HCT116 (cell line): ENCODE results near the gene F2R. TPM values are rescaled to one million over a fixed set of nuclear protein-coding genes. Genes with fewer than 3 reads are reported as not detected.

ENCODE experiments used
- ATAC-seq: fragments of 200-7000 bp; cut with Tn5 transposase; 2 replicates; pipeline ENCODE4 v1.9.1; 2020; ENCODE audit warnings: mild to moderate bottlenecking, moderate library complexity
- BruUV-seq: library from RNA; stranded (reverse); fragments of 400-500 nt; replicated peaks from 2 replicates; lab custom pipeline; 2021; lab: Mats Ljungman, UMichigan
- CTCF ChIA-PET: fragments of 300-600 bp; sonication (Branson Sonifier 250); formaldehyde crosslinking; loops from one replicate; lab custom pipeline; 2021; ENCODE audit warnings: antibody characterized with exemption; lab: Charles Lee
- POLR2A ChIA-PET: fragments of 300-600, 350-600 bp; sonication (Branson Sonifier 250); formaldehyde crosslinking; loops from one replicate; lab custom pipeline; 2021; ENCODE audit warnings: antibody characterized with exemption; lab: Charles Lee
- RAD21 ChIA-PET, 2 experiments: fragments of 300-600 bp; sonication (Branson Sonifier 250); formaldehyde crosslinking; loops; one replicate each; lab custom pipeline; 2023; ENCODE audit warnings: low total read pairs in 2 of 2; ENCODE audit not compliant: uncharacterized antibody in 2 of 2, unreplicated experiment in 2 of 2, low non-redundant PET in 1 of 2; lab: Charles Lee
- DNase-seq: peaks from one replicate; pipeline ENCODE4 v3.0.0-alpha.2; 2010; ENCODE audit warnings: low read depth, low spot score
- H2AFZ ChIP-seq: fragments of 200-600 bp; shearing (Covaris generic), sonication (generic); 2 replicates; pipeline ENCODE4 v1.6.1; 2017; ENCODE audit warnings: low read depth, mixed run types, mixed read lengths, antibody characterized with exemption, low read length; ENCODE audit not compliant: poor library complexity, severe bottlenecking
- H3K27ac ChIP-seq: 2 replicates; pipeline ENCODE4 v1.5.1; 2012; ENCODE audit warnings: low read depth, low read length
- H3K27me3 ChIP-seq: fragments of 200-600 bp; sonication (generic); 2 replicates; pipeline ENCODE4 v1.6.1; 2016; ENCODE audit warnings: mixed run types, low read length, mixed read lengths; ENCODE audit not compliant: insufficient read depth
- H3K36me3 ChIP-seq, 2 experiments: fragments of 200-500 bp in 1 of 2; fragments of 200-600 bp in 1 of 2; sonication (Bioruptor generic) in 1 of 2; sonication (generic) in 1 of 2; 2 replicates each; pipeline versions ENCODE4 v1.5.1 to v1.6.1; 2014 to 2016; ENCODE audit warnings: low read length in 2 of 2, inconsistent platforms in 1 of 2, mixed read lengths in 1 of 2, mixed run types in 1 of 2; ENCODE audit not compliant: insufficient read depth in 2 of 2, control insufficient read depth in 1 of 2
- H3K4me1 ChIP-seq, 2 experiments: fragments of 200-600 bp in 1 of 2; sonication (generic) in 1 of 2; 2 replicates each; pipeline versions ENCODE4 v1.5.1 to v1.6.1; 2012 to 2017; ENCODE audit warnings: low read length in 2 of 2, inconsistent platforms in 1 of 2, mild to moderate bottlenecking in 1 of 2, mixed read lengths in 1 of 2, mixed run types in 1 of 2, moderate library complexity in 1 of 2; ENCODE audit not compliant: insufficient read depth in 2 of 2, control insufficient read depth in 1 of 2
- H3K4me2 ChIP-seq: fragments of 200-600 bp; sonication (generic); 2 replicates; pipeline ENCODE4 v1.6.1; 2017; ENCODE audit warnings: mixed run types, low read length, mixed read lengths
- H3K4me3 ChIP-seq, 2 experiments: fragments of 200-600 bp in 1 of 2; sonication (generic) in 1 of 2; replicated peaks in 1 of 2; 2 replicates each; pipeline ENCODE4 v1.5.1; 2011 to 2016; ENCODE audit warnings: low read length in 2 of 2, control low read depth in 1 of 2, low read depth in 1 of 2, mild to moderate bottlenecking in 1 of 2, mixed read lengths in 1 of 2, mixed run types in 1 of 2
- H3K79me2 ChIP-seq: fragments of 200-600 bp; sonication (generic); 2 replicates; pipeline ENCODE4 v1.6.1; 2017; ENCODE audit warnings: mild to moderate bottlenecking, mixed run types, low read length, moderate library complexity, mixed read lengths; ENCODE audit not compliant: insufficient read depth
- H3K9ac ChIP-seq: fragments of 200-600 bp; sonication (generic); 2 replicates; pipeline ENCODE4 v1.6.1; 2016; ENCODE audit warnings: low read length, mixed read lengths
- H3K9me2 ChIP-seq: fragments of 200-600 bp; sonication (generic), shearing (Covaris generic); 2 replicates; pipeline ENCODE4 v1.6.1; 2017; ENCODE audit warnings: mixed run types, mild to moderate bottlenecking, moderate library complexity; ENCODE audit not compliant: insufficient read depth
- H3K9me3 ChIP-seq, 2 experiments: fragments of 200-500 bp in 1 of 2; fragments of 200-600 bp in 1 of 2; sonication (Bioruptor generic) in 1 of 2; sonication (generic) in 1 of 2; 2 replicates each; pipeline ENCODE4 v1.6.1; 2014 to 2017; ENCODE audit warnings: low read length in 2 of 2, mixed read lengths in 2 of 2, inconsistent platforms in 1 of 2, low read depth in 1 of 2, mild to moderate bottlenecking in 1 of 2, mixed run types in 1 of 2, moderate library complexity in 1 of 2; ENCODE audit not compliant: control insufficient read depth in 1 of 2, insufficient read depth in 1 of 2
- H4K20me1 ChIP-seq: fragments of 200-600 bp; sonication (generic), shearing (Covaris generic); 2 replicates; pipeline ENCODE4 v1.6.1; 2017; ENCODE audit warnings: mixed run types, mild to moderate bottlenecking, moderate library complexity; ENCODE audit not compliant: insufficient read depth
- CBX3 ChIP-seq: IDR thresholded peaks from 2 replicates; pipeline ENCODE4 v1.6.1; 2012; ENCODE audit warnings: low read depth
- EGR1 ChIP-seq: IDR thresholded peaks from 2 replicates; pipeline ENCODE4 v1.6.1; 2012; ENCODE audit warnings: low read depth
- EZH2 ChIP-seq: fragments of 200-600 bp; sonication (generic); IDR thresholded peaks from 2 replicates; pipeline ENCODE4 v1.6.1; 2017; ENCODE audit warnings: antibody characterized with exemption, mixed run types
- EZH2phosphoT487 ChIP-seq: fragments of 200-600 bp; IDR thresholded peaks from 2 replicates; pipeline ENCODE4 v1.6.1; 2018; ENCODE audit warnings: antibody characterized with exemption, borderline replicate concordance
- FOSL1 ChIP-seq: IDR thresholded peaks from 2 replicates; pipeline ENCODE4 v1.6.1; 2012; ENCODE audit warnings: low read depth
- POLR2A ChIP-seq: IDR thresholded peaks from 2 replicates; pipeline ENCODE4 v1.7.0; 2011; ENCODE audit warnings: borderline replicate concordance; ENCODE audit not compliant: insufficient read depth, insufficient read length; ENCODE audit errors: extremely low read depth
- SIN3A ChIP-seq: IDR thresholded peaks from 2 replicates; pipeline ENCODE4 v1.6.1; 2012; ENCODE audit warnings: low read depth
- SRF ChIP-seq: IDR thresholded peaks from 2 replicates; pipeline ENCODE4 v1.6.1; 2012; ENCODE audit warnings: low read depth
- TCF7L2 ChIP-seq: IDR thresholded peaks from 2 replicates; pipeline ENCODE4 v1.7.0; 2011; ENCODE audit warnings: borderline replicate concordance, inconsistent platforms; ENCODE audit not compliant: insufficient read depth, insufficient read length; ENCODE audit errors: extremely low read depth
- intact Hi-C: fragments of 100-400 bp; cut with micrococcal nuclease; formaldehyde crosslinking; loops from 2 replicates; pipeline ENCODE4 v1.10.0; 2022
- total RNA-seq: library from RNA; stranded (reverse); gene quantifications from one replicate; pipeline ENCODE4 v1.2.1, GENCODE V29; 2021; ENCODE audit not compliant: unreplicated experiment
- TF ChIP-seq, protein P1 (sequence below): IDR thresholded peaks from 2 replicates; pipeline ENCODE4 v1.6.1; 2012; ENCODE audit warnings: low read depth
- TF ChIP-seq, protein P2 (sequence below): IDR thresholded peaks from 2 replicates; pipeline ENCODE4 v1.6.1; 2012

Gene F2R
- total RNA-seq, 1 experiment from 2014 or later, result 16.6 TPM

DNA sequence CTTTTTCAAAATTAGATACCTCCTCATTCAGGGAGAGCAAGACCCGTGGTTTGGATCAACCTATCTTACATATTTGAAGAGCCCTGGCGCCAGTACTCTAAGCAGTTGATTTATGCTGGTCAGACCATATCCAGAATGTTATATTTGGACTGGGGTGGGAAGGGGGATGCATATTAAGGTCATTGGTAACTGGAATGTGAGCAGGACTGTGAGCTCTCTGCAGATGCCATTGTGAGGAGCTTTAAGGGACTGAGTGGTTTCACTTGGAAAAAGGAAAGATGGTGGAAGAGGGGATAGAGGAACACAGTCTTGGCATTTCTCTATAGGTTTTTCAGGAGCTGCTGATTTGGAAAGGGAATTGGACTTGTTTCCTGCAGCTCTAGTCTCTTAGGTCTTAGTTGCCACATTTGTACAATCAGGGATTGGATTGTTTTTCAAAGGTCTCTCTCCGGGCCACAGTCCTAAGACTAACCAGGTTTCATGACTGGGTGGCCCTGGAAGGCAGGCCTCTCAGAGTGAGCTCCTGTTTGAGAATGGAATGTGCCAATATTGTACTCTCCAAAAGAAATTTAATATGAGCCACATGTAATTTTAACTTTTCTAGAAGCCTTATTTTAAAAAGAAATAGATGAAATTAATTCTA lies 25.8 kb upstream of the F2R start:
- Histone ChIP-seq H3K4me2 (peak overlapping the region; percentile 38), H3K27ac (peak overlapping the region; percentile 44; the same call in 1 of the 2 replicates), H3K9me2 (0 out of 2 replicates have a peak, but pooled peaks cover 3% of the 10 kb centered on the region), H3K9me3 (no peaks in the 10 kb centered on the region), H3K36me3 (no peaks in the 10 kb centered on the region), H4K20me1 (no peaks in the 10 kb centered on the region), H3K4me3 (no peak overlapping the region), H3K9ac (no peak overlapping the region), H3K27me3 (no peaks in the 10 kb centered on the region), H3K79me2 (no peaks in the 10 kb centered on the region), H3K4me1 (peaks cover 18 to 38% of the 10 kb centered on the region in 2 experiments), H2AFZ (peak overlapping the region; percentile 90)
- CTCF ChIA-PET, result no interaction called here
- DNase-seq, result no peak
- TF ChIP-seq TCF7L2 (no peak), EZH2phosphoT487 (no peak), SIN3A (no peak), EGR1 (no peak), EZH2 (no peak), POLR2A (no peak), FOSL1 (no peak), SRF (no peak), CBX3 (no peak)
- TF ChIP-seq, protein P1, sequence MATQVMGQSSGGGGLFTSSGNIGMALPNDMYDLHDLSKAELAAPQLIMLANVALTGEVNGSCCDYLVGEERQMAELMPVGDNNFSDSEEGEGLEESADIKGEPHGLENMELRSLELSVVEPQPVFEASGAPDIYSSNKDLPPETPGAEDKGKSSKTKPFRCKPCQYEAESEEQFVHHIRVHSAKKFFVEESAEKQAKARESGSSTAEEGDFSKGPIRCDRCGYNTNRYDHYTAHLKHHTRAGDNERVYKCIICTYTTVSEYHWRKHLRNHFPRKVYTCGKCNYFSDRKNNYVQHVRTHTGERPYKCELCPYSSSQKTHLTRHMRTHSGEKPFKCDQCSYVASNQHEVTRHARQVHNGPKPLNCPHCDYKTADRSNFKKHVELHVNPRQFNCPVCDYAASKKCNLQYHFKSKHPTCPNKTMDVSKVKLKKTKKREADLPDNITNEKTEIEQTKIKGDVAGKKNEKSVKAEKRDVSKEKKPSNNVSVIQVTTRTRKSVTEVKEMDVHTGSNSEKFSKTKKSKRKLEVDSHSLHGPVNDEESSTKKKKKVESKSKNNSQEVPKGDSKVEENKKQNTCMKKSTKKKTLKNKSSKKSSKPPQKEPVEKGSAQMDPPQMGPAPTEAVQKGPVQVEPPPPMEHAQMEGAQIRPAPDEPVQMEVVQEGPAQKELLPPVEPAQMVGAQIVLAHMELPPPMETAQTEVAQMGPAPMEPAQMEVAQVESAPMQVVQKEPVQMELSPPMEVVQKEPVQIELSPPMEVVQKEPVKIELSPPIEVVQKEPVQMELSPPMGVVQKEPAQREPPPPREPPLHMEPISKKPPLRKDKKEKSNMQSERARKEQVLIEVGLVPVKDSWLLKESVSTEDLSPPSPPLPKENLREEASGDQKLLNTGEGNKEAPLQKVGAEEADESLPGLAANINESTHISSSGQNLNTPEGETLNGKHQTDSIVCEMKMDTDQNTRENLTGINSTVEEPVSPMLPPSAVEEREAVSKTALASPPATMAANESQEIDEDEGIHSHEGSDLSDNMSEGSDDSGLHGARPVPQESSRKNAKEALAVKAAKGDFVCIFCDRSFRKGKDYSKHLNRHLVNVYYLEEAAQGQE, result no peak
- TF ChIP-seq, protein P2, sequence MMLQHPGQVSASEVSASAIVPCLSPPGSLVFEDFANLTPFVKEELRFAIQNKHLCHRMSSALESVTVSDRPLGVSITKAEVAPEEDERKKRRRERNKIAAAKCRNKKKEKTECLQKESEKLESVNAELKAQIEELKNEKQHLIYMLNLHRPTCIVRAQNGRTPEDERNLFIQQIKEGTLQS, result no peak
- BruUV-seq, result no TSS peak
- intact Hi-C loops, result no loop called here
- ATAC-seq, result peak; percentile 17; the same call in 1 of the 2 replicates
- POLR2A ChIA-PET, result interaction anchor here (0.9 kb wide), 1 partner anchor 12 kb away, joined by 3 read pairs; no protein-coding TSS in a partner anchor
- RAD21 ChIA-PET, result no interaction called here
